ENCODE results near the gene MGAT5. TPM values are rescaled to one million over a fixed set of nuclear protein-coding genes. Genes with fewer than 3 reads are reported as not detected.

MGAT5 gene
- total RNA-seq, 2 experiments from 2014 or later, result 60.8 to 68.0 TPM

DNA sequence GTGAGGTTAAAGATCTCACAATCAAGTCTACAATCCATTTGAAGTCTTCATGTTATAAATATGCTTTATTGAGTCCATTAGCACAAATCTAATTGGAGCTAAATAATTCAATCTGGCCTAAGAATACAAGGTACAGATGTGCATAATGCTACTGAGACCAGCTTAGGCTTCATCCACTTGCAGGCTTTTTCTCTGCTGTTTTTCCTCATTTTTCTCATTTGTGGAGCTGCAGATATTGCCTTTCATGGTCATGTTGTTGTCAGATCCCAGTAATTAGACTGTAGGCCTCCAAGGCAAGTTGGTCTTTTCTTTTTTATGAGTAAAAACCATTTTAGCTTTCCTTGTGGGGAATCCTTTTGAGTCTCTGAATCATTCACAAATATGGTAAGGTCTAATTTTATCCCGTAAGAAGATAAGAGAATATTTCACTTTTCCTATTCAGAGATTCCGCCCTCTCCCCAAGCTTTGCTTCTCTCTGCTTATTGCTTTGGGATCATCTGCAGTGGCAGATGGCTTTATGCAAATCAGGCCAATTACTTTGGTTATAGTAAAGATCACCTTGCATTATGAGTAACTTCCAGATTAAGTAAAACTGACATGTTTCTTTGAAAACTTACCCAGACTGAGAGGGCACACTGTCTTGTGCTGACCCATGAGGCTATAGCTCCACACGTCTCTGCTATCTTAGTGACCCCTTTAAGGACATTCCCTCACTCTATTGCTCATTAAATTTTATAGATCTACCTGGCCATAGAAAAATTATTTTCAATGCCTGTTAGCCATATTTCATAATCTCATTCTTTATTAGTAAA lies 80.9 kb downstream of the MGAT5 start:
- Histone ChIP-seq H3K36me3 (ENCODE audit: insufficient read depth, low read length) (peaks cover 56% of the 10 kb centered on the region), H4K20me1 (ENCODE audit: insufficient read depth, low read length) (no peaks in the 10 kb centered on the region), H3K4me3 (ENCODE audit: low read depth, low read length, poor library complexity, severe bottlenecking) (no peak overlapping the region), H3K79me2 (ENCODE audit: insufficient read depth, low read depth, low read length) (no peaks in the 10 kb centered on the region), H3K4me2 (ENCODE audit: low read length) (no peak overlapping the region), H3K27ac (ENCODE audit: low read depth, low read length, poor library complexity, severe bottlenecking) (no peak overlapping the region), H3K4me1 (ENCODE audit: insufficient read depth, low read length, poor library complexity, severe bottlenecking) (no peaks in the 10 kb centered on the region), H3K9me2 (ENCODE audit: insufficient read depth, low read length) (no peaks in the 10 kb centered on the region), H2AFZ (ENCODE audit: low read length) (no peak overlapping the region), H3K9me3 (ENCODE audit: low read length) (no peaks in the 10 kb centered on the region)
- POLR2A ChIA-PET, result interaction anchor here (0.6 to 1.2 kb wide), 7 partner anchors 8 to 1079 kb away, joined by 3 to 4 read pairs (median 3); no protein-coding TSS in a partner anchor
- CTCF ChIA-PET (ENCODE audit: unreplicated experiment), result no interaction called here
- DNase-seq (ENCODE audit: low spot score), result no peak
- no TSS peak for BruUV-seq (replicated peaks)
- intact Hi-C loops (cut with micrococcal nuclease; ENCODE audit: unreplicated experiment), result no loop called here
- no peak for TF ChIP-seq EZH2phosphoT487 (IDR thresholded peaks at IDR 0.05; ENCODE audit: borderline replicate concordance, low read depth, low read length)
- TF ChIP-seq, protein P1, sequence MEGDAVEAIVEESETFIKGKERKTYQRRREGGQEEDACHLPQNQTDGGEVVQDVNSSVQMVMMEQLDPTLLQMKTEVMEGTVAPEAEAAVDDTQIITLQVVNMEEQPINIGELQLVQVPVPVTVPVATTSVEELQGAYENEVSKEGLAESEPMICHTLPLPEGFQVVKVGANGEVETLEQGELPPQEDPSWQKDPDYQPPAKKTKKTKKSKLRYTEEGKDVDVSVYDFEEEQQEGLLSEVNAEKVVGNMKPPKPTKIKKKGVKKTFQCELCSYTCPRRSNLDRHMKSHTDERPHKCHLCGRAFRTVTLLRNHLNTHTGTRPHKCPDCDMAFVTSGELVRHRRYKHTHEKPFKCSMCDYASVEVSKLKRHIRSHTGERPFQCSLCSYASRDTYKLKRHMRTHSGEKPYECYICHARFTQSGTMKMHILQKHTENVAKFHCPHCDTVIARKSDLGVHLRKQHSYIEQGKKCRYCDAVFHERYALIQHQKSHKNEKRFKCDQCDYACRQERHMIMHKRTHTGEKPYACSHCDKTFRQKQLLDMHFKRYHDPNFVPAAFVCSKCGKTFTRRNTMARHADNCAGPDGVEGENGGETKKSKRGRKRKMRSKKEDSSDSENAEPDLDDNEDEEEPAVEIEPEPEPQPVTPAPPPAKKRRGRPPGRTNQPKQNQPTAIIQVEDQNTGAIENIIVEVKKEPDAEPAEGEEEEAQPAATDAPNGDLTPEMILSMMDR (conservative IDR thresholded peaks at IDR 0.05; ENCODE audit: low read length), result no peak

DNA sequence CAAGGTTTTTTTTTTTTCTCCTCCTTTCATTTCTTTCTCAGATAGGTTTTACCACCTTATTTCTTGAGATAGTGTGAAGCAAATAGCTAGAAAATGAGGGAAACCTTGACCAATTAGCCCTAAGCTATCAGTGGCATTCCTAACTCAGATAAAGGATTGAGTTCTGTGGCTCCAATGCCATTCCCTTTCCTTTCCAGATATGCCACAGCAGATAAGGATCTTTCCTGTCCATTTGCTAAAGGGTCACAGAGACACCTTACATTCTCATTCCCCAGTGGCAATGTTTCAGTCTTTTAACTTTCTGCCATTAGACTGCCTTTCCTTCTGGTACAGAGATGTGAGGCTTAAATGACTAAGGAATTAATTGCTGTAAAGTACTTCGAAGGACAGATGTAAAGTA lies 81.7 kb downstream of the MGAT5 start:
- no peak for DNase-seq (ENCODE audit: low spot score)
- intact Hi-C loops (cut with micrococcal nuclease; ENCODE audit: unreplicated experiment), result no loop called here
- ChIA-PET POLR2A (interaction anchor here (1.0 to 1.9 kb wide), 3 partner anchors 8 to 13 kb away, joined by 3 to 7 read pairs (median 3); no protein-coding TSS in a partner anchor), CTCF (ENCODE audit: unreplicated experiment) (interaction anchor here (1.5 kb wide), 1 partner anchor 13 kb away, joined by 4 read pairs; no protein-coding TSS in a partner anchor)
- Histone ChIP-seq H3K27ac (ENCODE audit: low read depth, low read length, poor library complexity, severe bottlenecking) (no peak overlapping the region), H4K20me1 (ENCODE audit: insufficient read depth, low read length) (no peaks in the 10 kb centered on the region), H2AFZ (ENCODE audit: low read length) (no peak overlapping the region), H3K4me1 (ENCODE audit: insufficient read depth, low read length, poor library complexity, severe bottlenecking) (no peaks in the 10 kb centered on the region), H3K79me2 (ENCODE audit: insufficient read depth, low read depth, low read length) (no peaks in the 10 kb centered on the region), H3K4me3 (ENCODE audit: low read depth, low read length, poor library complexity, severe bottlenecking) (no peak overlapping the region), H3K9me2 (ENCODE audit: insufficient read depth, low read length) (no peaks in the 10 kb centered on the region), H3K9me3 (ENCODE audit: low read length) (no peaks in the 10 kb centered on the region), H3K4me2 (ENCODE audit: low read length) (no peak overlapping the region), H3K36me3 (ENCODE audit: insufficient read depth, low read length) (peaks cover 57% of the 10 kb centered on the region)
- TF ChIP-seq EZH2phosphoT487 (IDR thresholded peaks at IDR 0.05; ENCODE audit: borderline replicate concordance, low read depth, low read length), result no peak
- TF ChIP-seq, protein P1 (conservative IDR thresholded peaks at IDR 0.05; ENCODE audit: low read length), result no peak
- no TSS peak for BruUV-seq (replicated peaks)

DNA sequence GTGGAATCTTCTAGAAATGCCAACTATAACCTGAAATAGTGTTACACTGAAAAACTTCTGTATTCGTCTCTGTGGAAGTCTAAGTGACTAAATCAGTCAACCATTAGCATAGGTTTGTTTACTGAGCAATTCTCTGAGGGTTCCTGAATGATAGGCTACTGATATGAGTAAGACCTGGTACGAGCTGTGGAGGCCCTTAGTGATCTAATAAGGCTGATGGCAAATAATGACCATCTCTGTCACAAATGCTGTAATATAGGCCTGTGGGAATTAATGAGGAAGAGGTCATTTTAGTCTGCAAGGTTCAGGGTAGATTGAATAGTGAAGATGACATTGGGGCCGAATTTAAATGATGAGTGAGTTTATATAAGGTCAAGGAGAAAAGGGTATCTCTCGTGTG lies 82.5 kb downstream of the MGAT5 start:
- no peaks in the 10 kb centered on the region for H3K9me3 ChIP-seq (ENCODE audit: low read length)
- POLR2A ChIA-PET, result interaction anchor here (1.0 to 1.9 kb wide), 3 partner anchors 9 to 12 kb away, joined by 3 to 7 read pairs (median 3); no protein-coding TSS in a partner anchor
- H3K4me3 ChIP-seq (ENCODE audit: low read depth, low read length, poor library complexity, severe bottlenecking), result no peak overlapping the region
- BruUV-seq (replicated peaks), result no TSS peak
- no peak overlapping the region for H3K4me2 ChIP-seq (ENCODE audit: low read length)
- DNase-seq (ENCODE audit: low spot score), result no peak
- intact Hi-C loops (cut with micrococcal nuclease; ENCODE audit: unreplicated experiment), result no loop called here
- no peaks in the 10 kb centered on the region for H3K79me2 ChIP-seq (ENCODE audit: insufficient read depth, low read depth, low read length)
- no peaks in the 10 kb centered on the region for H4K20me1 ChIP-seq (ENCODE audit: insufficient read depth, low read length)
- CTCF ChIA-PET (ENCODE audit: unreplicated experiment), result interaction anchor here (1.5 kb wide), 1 partner anchor 13 kb away, joined by 4 read pairs; no protein-coding TSS in a partner anchor
- H3K27ac ChIP-seq (ENCODE audit: low read depth, low read length, poor library complexity, severe bottlenecking), result no peak overlapping the region
- H3K4me1 ChIP-seq (ENCODE audit: insufficient read depth, low read length, poor library complexity, severe bottlenecking), result no peaks in the 10 kb centered on the region
- TF ChIP-seq EZH2phosphoT487 (IDR thresholded peaks at IDR 0.05; ENCODE audit: borderline replicate concordance, low read depth, low read length), result no peak
- TF ChIP-seq, protein P1 (conservative IDR thresholded peaks at IDR 0.05; ENCODE audit: low read length), result no peak
- H3K9me2 ChIP-seq (ENCODE audit: insufficient read depth, low read length), result no peaks in the 10 kb centered on the region
- H2AFZ ChIP-seq (ENCODE audit: low read length), result no peak overlapping the region
- H3K36me3 ChIP-seq (ENCODE audit: insufficient read depth, low read length), result peaks cover 56% of the 10 kb centered on the region
